HG02943 (cell line): ENCODE measurements around the gene ARHGEF18.
"Not testable (repeated sequence)": the region's sequence is repeated elsewhere in the genome, so short reads cannot be mapped to it uniquely, and the experiment has no call there.

Experiments
- ATAC-seq: cut with Tn5 transposase; IDR thresholded peaks from one replicate; pipeline ENCODE4 v1.9.1; 2021; ENCODE audit warnings: mild to moderate bottlenecking, low read depth, moderate library complexity; ENCODE audit not compliant: unreplicated experiment

The ARHGEF18 gene

GRCh38 chr19:7346488-7346971 lies 2.2 kb upstream of the ARHGEF18 start:
- ATAC-seq = no peak

DNA sequence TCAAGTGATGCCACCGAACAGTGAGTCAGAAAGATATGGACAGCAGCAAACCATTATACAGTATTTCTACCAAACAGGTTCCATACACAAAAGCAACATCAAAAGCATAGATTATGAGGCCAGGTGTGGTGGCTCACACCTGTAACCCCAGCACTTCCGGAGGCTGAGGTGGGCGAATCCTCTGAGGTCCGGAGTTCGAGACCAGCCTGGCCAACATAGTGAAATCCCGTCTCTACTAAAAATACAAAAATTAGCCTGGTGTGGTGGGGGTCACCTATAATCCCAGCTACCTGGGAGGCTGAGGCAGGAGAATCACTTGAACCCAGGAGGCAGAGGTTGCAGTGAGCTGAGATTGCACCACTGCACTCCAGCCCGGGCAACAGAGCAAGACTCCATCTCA lies 1.7 kb upstream of the ARHGEF18 start:
- ATAC-seq = not testable (repeated sequence)

- no peak for ATAC-seq
These were observed 474 bp downstream of the ARHGEF18 start for GRCh38 chr19:7349231-7349591.

- ATAC-seq = no peak
These were observed 1.4 kb downstream of the ARHGEF18 start for GRCh38 chr19:7349961-7350711.

- ATAC-seq = no peak
These were observed 3.1 kb downstream of the ARHGEF18 start for GRCh38 chr19:7351861-7352260.

- ATAC-seq = no peak
These were observed 6.5 kb downstream of the ARHGEF18 start for GRCh38 chr19:7355151-7355820.

DNA sequence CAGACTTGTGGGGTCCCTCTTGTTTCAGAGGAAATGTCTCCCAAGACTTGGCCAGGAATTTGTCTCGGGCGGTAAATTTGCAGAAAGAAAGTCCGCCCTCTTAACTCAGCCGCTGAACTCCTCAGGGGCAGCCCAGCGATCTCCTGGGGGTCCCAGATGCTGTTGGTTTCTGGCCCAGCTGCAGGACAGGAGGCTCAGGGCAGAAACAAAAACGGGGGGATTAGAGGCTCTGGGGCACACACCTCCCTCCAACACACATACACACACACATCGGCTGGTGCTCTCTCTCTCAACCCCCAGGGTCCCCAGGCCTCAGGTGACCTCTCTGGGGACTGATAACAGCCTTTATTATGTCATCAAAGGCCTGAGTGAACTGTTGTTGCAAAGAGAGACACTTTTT lies 7.1 kb downstream of the ARHGEF18 start:
- no peak for ATAC-seq

- ATAC-seq = no peak
These were observed 8.3 kb downstream of the ARHGEF18 start for GRCh38 chr19:7356899-7357627.

DNA sequence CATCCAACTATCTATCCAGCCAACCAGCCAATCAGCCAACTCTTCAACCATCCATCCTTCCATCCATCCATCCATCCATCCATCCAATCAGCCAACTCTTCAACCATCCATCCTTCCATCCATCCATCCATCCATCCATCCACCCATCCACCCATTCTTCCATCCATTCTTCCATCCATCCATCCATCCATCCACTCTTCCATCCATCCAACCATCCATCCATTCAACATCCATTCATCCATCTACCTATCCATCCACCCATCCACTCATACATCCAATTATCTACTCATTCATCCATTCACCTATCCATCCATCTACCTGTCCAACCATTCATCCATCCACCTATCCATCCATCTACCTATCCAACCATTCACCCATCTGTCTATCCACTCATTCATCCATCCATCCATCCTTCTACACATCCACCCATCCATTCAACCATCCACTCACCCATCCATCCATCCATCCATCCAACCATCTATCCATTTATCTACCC lies 9.4 kb downstream of the ARHGEF18 start:
- no peak for ATAC-seq

- ATAC-seq = no peak
These were observed 11.8 kb downstream of the ARHGEF18 start for GRCh38 chr19:7360393-7360984.

GRCh38 chr19:7363225-7363624 lies 14.5 kb downstream of the ARHGEF18 start:
- no peak for ATAC-seq

DNA sequence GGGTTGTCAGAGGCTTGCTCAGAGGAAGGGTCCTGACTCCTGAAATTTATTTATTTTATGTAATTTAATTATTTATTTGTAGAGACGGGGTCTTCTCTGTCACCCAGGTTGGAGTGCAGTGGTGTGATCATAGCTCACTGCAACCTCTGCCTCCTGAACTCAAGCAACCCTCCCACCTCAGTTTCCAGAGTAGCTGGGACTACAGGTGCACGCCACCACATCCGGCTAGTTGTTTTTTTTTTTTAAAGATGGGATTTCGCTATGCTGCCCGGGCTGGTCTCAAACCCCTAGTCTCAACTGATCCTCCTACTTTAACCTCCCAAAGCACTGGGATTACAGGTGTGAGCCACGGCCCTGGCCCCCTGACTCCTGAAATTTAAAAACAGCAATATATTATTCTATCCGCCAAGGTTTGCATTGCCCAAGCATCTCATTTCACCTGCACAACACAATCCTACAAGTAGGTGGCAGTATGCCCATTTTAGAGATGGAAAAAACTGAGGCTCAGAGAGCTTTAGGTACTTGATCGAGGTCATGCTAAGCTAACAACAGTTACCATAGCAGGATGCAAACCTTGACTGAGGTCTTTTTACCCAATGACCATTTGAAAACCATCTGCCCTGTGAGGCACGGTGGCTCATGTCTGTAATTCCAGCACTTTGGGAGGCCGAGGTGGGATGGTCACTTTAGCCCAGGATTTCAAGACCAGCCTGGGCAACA lies 18.1 kb downstream of the ARHGEF18 start:
- no peak for ATAC-seq

GRCh38 chr19:7368456-7368855 lies 19.7 kb downstream of the ARHGEF18 start:
- no peak for ATAC-seq

DNA sequence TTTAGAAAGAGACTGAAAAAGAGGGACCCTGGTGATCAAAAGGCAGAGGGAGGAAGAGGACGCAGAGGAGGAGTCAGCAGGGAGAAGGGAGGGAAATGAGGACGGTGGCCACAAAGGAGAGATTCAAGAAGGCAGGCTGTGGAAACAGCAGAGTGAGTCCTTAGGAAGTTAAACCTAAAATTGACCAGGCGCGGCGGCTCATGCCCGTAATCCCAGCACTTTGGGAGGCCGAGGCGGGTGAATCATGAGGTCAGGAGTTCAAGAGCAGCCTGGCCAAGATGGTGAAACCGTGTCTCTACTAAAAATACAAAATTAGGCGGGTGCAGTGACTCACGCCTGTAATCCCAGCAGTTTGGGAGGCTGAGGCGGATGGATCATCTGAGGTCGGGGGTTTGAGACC lies 20.1 kb downstream of the ARHGEF18 start:
- not testable (repeated sequence) for ATAC-seq

GRCh38 chr19:7370546-7370945 lies 21.8 kb downstream of the ARHGEF18 start:
- ATAC-seq = no peak

- no peak for ATAC-seq
These were observed 22.3 kb downstream of the ARHGEF18 start for GRCh38 chr19:7371001-7371400.

DNA sequence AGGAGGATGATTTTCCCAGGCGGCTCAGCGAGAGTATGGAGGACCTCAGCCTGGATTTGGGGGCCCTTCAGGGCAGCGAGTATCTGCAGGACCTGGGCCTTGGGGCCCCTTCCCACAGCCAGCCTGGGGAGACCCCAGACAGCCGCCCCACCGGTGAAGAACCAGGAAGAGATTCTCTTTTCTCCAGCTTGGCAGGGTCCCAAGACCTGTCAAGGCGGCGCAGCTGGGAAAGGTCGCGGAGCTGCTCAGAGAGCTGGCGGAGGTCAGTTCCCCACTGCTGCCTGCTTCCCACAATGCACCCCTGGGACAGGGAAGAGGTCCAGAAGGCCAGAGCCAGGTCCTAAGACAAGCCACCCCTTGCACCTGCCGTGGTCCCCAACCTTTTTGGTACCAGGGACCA lies 24.1 kb downstream of the ARHGEF18 start:
- ATAC-seq = no peak

DNA sequence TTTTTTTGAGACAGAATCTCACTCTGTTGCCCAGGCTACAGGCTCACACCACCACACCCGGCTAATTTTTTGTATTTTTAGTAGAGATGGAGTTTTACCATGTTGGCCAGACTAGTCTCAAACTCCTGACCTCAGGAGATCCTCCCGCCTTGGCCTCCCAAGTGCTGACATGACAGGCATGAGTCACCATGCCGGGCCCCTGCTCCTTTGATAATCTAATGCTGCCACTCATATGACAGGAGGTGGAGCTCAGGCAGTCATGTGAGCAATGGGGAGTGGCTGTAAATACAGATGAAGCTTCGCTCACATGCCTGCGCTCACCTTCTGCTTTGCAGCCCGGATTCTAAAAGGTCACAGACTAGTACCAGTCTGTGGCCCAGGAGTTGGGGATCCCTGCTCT lies 25.1 kb downstream of the ARHGEF18 start:
- no peak for ATAC-seq

GRCh38 chr19:7376151-7376852 lies 27.6 kb downstream of the ARHGEF18 start:
- no peak for ATAC-seq

DNA sequence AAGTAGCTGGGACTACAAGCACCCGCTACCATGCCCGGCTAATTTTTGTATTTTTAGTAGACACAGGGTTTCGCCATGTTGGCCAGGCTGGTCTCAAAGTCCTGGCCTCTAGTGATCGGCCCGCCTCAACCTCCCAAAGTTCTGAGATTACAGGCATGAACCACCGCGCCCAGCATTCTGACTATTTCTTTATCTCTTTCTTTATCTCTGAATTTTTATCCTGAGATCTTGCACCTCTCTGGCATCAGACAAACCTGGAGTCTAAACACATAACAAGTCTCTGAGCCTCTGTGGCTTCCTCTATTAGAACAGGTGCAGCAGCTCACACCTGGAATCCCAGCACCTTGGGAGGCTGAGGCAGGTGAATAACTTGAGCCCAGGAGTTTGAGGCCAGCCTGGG lies 28.5 kb downstream of the ARHGEF18 start:
- no peak for ATAC-seq
